GM12873 (cell line): ENCODE results near the gene MRGPRF.

Experiments used
- CTCF ChIP-seq: IDR thresholded peaks from 2 replicates; pipeline ENCODE4 v1.5.1; 2012; ENCODE audit warnings: low read depth, mild to moderate bottlenecking, moderate library complexity, low read length, control low read depth; ENCODE audit not compliant: insufficient read depth; ENCODE audit errors: missing control alignments

MRGPRF gene

DNA sequence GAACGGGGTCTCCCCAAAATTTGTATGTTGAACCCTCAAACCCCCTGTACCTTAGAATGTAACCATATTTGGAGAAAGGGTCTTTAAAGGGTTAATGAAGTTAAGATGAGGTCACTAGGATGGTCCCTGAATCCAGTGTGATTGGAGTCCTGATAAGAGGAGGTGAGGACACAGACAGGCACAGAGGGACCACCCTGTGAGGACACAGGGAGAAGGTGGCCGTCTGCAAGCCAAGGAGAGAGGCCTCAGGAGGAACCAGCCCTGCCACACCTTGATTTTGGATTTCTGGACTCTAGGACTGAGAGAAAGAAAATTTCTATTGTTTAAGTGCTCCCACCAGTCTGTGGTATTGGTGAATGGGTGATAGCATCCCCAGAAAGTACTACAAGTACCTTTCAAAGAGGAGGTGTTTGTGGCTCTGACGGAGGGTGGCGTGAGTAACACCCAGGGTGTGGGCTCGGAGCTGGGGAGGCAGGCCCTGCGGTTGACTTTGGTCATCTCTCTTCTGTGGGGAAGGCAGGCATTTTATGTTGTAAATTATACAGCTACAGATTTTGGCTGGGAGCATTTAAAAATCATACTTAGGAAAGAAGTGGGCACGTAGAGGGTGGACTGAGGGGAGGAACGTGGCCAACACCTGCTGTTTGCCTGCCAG lies 13.8 kb downstream of the MRGPRF start:
- TF ChIP-seq CTCF: no peak

GRCh38 chr11:68998390-68998911 lies 14.6 kb downstream of the MRGPRF start:
- TF ChIP-seq CTCF: no peak

GRCh38 chr11:68997995-68998348 lies 15.1 kb downstream of the MRGPRF start:
- no peak for TF ChIP-seq CTCF

- TF ChIP-seq CTCF: no peak
These were observed 15.7 kb downstream of the MRGPRF start for GRCh38 chr11:68997124-68997994.

DNA sequence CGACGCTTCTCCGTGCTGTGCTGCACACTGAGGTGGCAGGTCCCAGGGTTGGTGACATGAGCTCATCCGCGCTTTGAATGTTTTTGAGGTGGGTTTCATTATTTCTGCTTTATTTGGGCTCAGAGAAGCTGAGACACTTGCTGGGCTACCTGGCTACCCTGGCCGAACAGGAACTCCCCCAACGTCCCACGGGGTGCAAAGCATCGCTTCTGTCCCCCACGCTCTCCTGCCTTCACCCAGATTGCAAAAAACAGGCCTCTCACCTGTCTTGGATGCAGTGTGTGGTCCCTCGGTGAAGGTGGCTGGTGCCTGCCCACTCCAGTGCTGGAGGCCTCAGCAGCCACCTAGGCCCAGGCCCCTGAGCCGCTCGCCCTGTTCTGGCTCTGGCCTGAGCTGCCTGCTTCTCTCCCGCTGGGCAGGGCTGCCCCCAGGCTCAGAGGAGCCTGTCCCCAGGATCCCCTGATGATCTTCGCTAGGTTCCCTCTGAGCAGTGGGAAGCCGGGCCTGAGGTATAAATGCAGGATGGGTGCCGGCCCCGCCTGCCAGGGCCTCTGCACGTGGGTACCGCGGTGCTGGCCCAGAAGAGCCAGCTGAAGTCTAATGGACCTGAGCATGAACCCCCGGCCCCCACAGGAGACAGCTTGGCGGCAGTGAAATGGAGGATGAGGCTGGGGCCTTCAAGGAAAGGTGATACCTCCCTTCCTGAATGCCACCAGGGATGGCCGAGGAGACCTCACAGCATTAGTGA lies 16.5 kb downstream of the MRGPRF start:
- TF ChIP-seq CTCF: no peak

- no peak for TF ChIP-seq CTCF
These were observed 18.2 kb downstream of the MRGPRF start for GRCh38 chr11:68994894-68995285.
